ENCODE measurements around the gene USP13. TPM values are rescaled to one million over a fixed set of nuclear protein-coding genes. Genes with fewer than 3 reads are reported as not detected.
A peak's percentile ranks its signal among the peaks of the same experiment; 100 is the strongest.

Gene USP13, protein sequence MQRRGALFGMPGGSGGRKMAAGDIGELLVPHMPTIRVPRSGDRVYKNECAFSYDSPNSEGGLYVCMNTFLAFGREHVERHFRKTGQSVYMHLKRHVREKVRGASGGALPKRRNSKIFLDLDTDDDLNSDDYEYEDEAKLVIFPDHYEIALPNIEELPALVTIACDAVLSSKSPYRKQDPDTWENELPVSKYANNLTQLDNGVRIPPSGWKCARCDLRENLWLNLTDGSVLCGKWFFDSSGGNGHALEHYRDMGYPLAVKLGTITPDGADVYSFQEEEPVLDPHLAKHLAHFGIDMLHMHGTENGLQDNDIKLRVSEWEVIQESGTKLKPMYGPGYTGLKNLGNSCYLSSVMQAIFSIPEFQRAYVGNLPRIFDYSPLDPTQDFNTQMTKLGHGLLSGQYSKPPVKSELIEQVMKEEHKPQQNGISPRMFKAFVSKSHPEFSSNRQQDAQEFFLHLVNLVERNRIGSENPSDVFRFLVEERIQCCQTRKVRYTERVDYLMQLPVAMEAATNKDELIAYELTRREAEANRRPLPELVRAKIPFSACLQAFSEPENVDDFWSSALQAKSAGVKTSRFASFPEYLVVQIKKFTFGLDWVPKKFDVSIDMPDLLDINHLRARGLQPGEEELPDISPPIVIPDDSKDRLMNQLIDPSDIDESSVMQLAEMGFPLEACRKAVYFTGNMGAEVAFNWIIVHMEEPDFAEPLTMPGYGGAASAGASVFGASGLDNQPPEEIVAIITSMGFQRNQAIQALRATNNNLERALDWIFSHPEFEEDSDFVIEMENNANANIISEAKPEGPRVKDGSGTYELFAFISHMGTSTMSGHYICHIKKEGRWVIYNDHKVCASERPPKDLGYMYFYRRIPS
- 10 to 100 TPM in 1 of 4 donors, 1 to 10 TPM in 3; 1.6 to 12.4 (median 5.7) TPM for total RNA-seq

- H3K27ac ChIP-seq = peak within 1 kb of the TSS; percentile 74 to 91 (median 85)
- TF ChIP-seq POLR2A (IDR thresholded peaks at IDR 0.05) (no peak), CTCF (IDR thresholded peaks at IDR 0.05) (peak in 1 of 6 experiments; percentile 5)
- no peaks in the 10 kb centered on the region for H3K36me3 ChIP-seq
- H3K27me3 ChIP-seq = no peaks in the 10 kb centered on the region
- peak within 1 kb of the TSS; percentile 68 to 90 (median 78) for H3K4me3 ChIP-seq
- H3K4me1 ChIP-seq = peaks cover 0 to 10% (median 0%) of the 10 kb centered on the region in 4 donors
- peak in 2 of 3 donors; percentile 67 to 81 for DNase-seq
- no peaks in the 10 kb centered on the region for H3K9me3 ChIP-seq
Measured at GRCh38 chr3:179652447-179653095, at the start of gene USP13. USP13 (plus strand) TSS chr3:179653040; CDS start chr3:179653226, 186 bp downstream.

- Histone ChIP-seq H3K9me3 (no peaks in the 10 kb centered on the region), H3K27ac (no peak overlapping the region), H3K4me1 (peaks cover 0 to 25% (median 9%) of the 10 kb centered on the region in 4 donors), H3K27me3 (no peaks in the 10 kb centered on the region), H3K36me3 (peaks cover 0 to 42% (median 0%) of the 10 kb centered on the region in 3 donors), H3K4me3 (peak overlapping the region in 1 of 4 donors; percentile 83)
- TF ChIP-seq CTCF (IDR thresholded peaks at IDR 0.05) = no peak
- no peak for TF ChIP-seq POLR2A (IDR thresholded peaks at IDR 0.05)
- DNase-seq = no peak
Measured at GRCh38 chr3:179603321-179603720, 49.5 kb upstream of the USP13 start.

DNA sequence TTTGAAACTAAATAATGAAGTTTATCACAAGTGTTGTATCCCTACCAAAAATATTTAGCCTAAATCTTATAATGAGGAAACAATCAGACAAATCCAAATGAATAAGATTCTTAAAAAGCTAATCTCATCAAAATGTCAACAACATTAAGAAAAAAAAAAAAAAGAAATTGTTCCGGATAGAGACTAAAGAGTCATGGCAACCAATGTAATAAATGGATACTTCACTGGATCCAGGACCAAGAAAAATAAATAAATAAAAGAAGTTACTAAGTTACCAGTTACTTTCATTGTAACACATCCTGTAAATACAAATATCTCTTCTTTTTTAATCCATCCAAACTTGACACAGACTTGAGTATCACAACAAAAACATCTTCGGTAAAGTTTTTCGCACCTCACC lies 49.0 kb upstream of the USP13 start:
- peak overlapping the region; percentile 82 to 90 (median 87) for H3K27ac ChIP-seq
- no peaks in the 10 kb centered on the region for H3K9me3 ChIP-seq
- H3K27me3 ChIP-seq = no peaks in the 10 kb centered on the region
- peaks cover 0 to 37% (median 0%) of the 10 kb centered on the region in 3 donors for H3K36me3 ChIP-seq
- DNase-seq = no peak
- peak overlapping the region; percentile 65 to 83 (median 68) for H3K4me3 ChIP-seq
- H3K4me1 ChIP-seq = peaks cover 0 to 25% (median 9%) of the 10 kb centered on the region in 4 donors
- no peak for TF ChIP-seq POLR2A (IDR thresholded peaks at IDR 0.05)

DNA sequence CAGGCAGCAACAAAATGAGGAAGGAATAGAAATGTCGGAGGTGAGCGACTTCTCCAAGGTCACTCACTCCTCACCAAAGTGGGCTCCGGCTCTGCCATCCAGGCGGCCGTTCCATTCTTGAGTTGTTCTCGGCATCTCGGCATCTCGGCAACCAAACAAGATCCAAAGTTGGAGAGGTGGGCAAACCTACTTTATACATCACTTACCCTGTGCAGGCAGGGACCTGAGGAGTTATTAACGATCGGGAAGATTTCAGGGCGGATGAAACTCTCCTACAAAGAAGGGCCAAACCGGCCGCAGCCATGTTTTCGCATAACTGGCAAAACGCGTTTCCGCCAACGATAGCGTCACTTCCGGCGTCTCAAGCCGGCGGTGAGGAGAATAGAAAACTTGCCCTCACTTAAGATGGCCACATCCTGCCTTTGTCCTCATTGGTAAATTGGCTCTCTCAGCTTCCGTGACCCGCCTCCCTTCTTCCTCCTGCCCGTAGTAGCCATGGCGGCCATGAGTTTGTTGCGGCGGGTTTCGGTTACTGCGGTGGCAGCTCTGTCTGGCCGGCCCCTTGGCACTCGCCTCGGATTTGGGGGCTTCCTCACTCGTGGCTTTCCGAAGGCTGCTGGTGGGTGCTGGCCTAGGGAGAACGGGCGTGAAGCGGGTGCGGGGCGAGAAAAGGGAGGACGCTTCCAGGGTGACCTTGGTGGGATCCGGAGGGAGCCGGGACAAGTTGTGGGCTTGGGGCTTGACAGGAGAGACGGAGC lies 48.3 kb upstream of the USP13 start, which contains the start of the genes MRPL47 and NDUFB5:
TSS of gene MRPL47 (minus strand) at position 318 of the 758 bp plus-strand sequence. CDS start at position 304, 14 bp downstream.
TSS of gene NDUFB5 (plus strand) at position 474 of the 758 bp plus-strand sequence. CDS start at position 496, 22 bp downstream.
- peaks cover 0 to 25% (median 9%) of the 10 kb centered on the region in 4 donors for H3K4me1 ChIP-seq
- peak within 1 kb of the TSS; percentile 82 to 90 (median 87) for H3K27ac ChIP-seq
- peak; percentile 92 to 97 (median 92) for DNase-seq
- peaks cover 0 to 30% (median 0%) of the 10 kb centered on the region in 3 donors for H3K36me3 ChIP-seq
- no peaks in the 10 kb centered on the region for H3K27me3 ChIP-seq
- H3K4me3 ChIP-seq = peak within 1 kb of the TSS; percentile 65 to 83 (median 68)
- H3K9me3 ChIP-seq = no peaks in the 10 kb centered on the region
- TF ChIP-seq POLR2A (IDR thresholded peaks at IDR 0.05) (peak; percentile 63 to 83), CTCF (IDR thresholded peaks at IDR 0.05) (no peak)

- Histone ChIP-seq H3K36me3 (peaks cover 0 to 20% (median 0%) of the 10 kb centered on the region in 3 donors), H3K27ac (peak overlapping the region in 1 of 4 donors; percentile 21), H3K4me1 (peaks cover 0 to 25% (median 9%) of the 10 kb centered on the region in 4 donors), H3K9me3 (no peaks in the 10 kb centered on the region), H3K27me3 (no peaks in the 10 kb centered on the region), H3K4me3 (no peak overlapping the region)
- no peak for DNase-seq
- TF ChIP-seq CTCF (IDR thresholded peaks at IDR 0.05) (no peak), POLR2A (IDR thresholded peaks at IDR 0.05) (no peak)
Measured at GRCh38 chr3:179606534-179607085, 46.2 kb upstream of the USP13 start.

Measured in Peyer's patch (tissue), 4 donors.